GM10847 (cell line): ENCODE results near the gene AHI1.

Experiments used
- POLR2A ChIP-seq: IDR thresholded peaks from 2 replicates; pipeline ENCODE4 v1.6.1; 2011; ENCODE audit not compliant: insufficient read length; ENCODE audit errors: extremely low read depth

AHI1 gene

DNA sequence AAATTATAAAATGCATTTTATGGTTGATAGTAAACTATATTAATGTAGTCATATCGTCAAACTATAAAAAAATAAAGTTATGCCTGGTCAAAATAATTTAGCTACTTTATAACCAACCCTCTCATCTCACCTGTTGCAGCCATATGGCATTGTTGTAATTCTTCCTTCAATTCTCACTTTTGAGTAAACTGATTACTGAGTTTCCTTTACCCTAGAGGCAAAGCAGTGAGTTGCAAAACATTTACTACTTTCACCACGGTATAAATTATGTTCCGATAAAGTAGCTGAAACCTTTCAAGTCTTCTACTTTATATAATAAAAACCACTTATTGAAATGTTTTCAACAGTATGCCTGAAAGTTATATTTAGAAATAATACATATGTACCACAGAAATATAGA is 113.8 kb downstream of the AHI1 start:
- TF ChIP-seq POLR2A = no peak

DNA sequence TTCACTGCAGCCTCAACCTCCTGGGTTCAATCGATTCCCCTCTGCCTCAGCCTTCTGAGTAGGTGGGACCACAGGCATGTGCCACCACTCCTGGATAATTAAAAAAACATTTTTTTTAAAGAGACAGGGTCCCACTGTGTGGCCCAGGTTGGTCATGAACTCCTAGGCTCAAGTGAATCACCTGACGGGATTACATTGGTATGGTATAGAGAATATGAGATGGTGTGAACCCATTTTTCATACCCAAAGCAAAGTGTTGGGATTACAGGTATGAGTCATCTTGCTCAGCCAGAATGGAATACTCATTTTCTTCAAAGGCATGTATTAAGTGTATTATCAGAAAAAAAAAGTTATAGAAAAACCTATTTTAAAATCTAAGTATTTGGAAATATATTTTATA is 114.2 kb downstream of the AHI1 start:
- no peak for TF ChIP-seq POLR2A

GRCh38 chr6:135382182-135382628 is 115.3 kb downstream of the AHI1 start:
- no peak for TF ChIP-seq POLR2A

DNA sequence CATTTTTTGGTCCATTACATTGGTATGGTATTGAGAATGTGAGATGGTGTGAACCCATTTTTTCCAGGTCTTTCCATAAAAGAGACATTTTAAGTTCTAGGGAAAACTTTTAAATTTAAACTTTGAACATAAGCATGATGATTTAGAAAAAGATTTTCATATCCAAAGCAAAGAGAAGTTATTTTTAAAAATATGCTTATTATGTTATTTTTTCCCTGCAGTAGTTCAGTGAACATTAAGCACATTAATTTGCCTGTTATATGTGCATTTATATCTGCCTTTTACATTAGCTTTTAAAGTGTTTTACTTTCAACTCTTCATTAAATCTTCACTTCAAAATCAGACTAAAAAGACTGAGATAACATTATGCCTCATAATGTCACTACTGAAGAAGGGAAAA is 116.7 kb downstream of the AHI1 start:
- TF ChIP-seq POLR2A = no peak

- no peak for TF ChIP-seq POLR2A
These were observed 117.9 kb downstream of the AHI1 start for GRCh38 chr6:135379647-135380046.

DNA sequence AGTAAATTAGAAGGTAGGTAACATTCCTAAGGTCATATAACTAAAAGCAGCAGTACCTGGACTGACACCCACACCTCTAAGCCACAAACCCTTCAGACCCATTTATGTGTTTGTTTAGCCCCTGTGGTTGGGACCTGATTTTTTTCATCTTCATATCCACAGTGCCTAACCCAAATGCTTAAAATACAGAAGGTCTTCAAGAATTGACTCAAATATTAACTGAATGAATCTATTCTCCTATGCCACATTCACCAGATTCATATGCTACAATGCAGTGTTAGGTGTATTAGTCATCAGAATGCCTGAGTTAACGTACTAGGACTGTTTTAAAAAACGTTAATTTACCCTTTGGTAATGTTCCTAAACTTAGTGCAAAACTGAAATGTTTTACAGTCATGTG is 124.8 kb downstream of the AHI1 start:
- TF ChIP-seq POLR2A = no peak

- TF ChIP-seq POLR2A = no peak
These were observed 135.4 kb downstream of the AHI1 start for GRCh38 chr6:135362124-135362523.

DNA sequence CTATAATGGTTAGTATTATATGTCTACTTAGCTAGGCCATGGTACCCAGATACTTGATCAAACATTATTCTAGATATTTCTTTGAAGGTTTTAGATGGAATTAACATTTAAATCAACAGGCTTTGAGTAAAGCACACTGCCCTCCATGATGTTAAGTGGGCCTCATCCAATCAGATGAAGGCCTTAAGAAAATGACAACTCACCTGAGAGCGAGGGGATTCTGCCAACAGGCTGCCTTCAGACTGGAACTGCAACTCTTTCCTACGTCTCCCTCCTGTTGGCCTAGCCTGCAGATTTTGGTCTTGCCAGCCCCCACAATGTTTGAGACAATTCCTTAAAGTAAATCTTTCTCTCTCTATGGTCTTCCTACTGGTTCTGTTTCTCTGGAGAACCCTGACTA is 137.3 kb downstream of the AHI1 start:
- TF ChIP-seq POLR2A = no peak

DNA sequence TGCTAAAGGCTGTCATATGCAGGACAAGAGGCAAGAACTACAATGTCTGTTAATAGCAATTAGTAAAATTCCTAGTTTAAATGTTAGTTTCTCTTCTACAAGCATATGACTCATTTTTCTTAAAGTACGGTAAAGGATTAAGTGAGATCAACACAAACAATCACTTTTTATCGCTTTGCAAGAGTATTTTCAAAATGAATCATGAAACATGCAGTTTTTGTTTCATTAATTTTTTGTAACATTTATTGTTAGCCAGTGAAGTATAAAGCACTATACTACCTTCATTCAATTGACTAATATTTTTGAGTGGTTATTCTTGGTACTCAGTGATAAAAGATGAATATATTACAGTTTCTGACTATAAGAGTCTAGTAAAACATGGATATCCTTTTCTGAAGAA is 138.6 kb downstream of the AHI1 start:
- TF ChIP-seq POLR2A = no peak

- TF ChIP-seq POLR2A = no peak
These were observed 139.2 kb downstream of the AHI1 start for GRCh38 chr6:135358251-135358821.

GRCh38 chr6:135354407-135354806 is 143.1 kb downstream of the AHI1 start:
- no peak for TF ChIP-seq POLR2A

DNA sequence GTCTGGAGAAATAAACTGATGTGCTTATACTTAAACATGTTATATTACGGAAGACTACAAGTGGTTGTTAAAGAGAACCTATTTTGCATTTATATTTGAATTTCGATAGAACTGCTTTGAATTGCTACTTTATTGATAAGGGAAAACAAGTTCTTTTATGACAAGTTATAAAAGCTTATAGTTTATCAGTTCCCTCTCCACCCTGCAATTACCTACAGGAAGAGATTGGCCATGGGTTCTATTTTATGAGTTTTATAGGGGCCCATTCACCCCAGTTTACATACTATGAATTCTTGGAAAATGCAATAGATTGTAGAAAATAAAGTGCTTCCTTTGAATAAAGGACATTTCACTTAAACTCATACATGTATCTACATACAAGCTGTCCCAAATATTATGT is 144.4 kb downstream of the AHI1 start:
- TF ChIP-seq POLR2A = no peak

DNA sequence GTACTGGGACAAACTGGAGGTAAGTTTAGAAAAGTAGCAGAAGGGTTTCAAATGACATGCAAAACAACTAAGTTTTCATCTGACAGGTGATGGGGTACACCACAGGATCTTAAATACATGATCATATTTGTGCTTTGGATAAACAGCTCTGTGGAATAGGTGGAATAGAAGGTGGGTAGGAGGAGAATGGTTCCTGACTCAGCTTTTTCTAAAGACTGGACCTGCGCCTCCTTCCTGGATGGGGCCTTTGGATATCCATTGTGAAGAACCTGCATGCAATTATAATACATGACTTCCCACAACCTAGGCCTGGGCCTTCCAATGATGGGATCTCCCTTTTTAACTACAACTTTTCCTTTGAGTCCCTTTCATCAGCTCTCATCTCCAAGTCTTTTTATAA is 145.9 kb downstream of the AHI1 start:
- no peak for TF ChIP-seq POLR2A

- no peak for TF ChIP-seq POLR2A
These were observed 149.7 kb downstream of the AHI1 start for GRCh38 chr6:135347887-135348286.

GRCh38 chr6:135346747-135347146 is 150.8 kb downstream of the AHI1 start:
- TF ChIP-seq POLR2A = no peak

- TF ChIP-seq POLR2A = no peak
These were observed 153.0 kb downstream of the AHI1 start for GRCh38 chr6:135344526-135344925.

GRCh38 chr6:135334169-135334568 is 163.4 kb downstream of the AHI1 start:
- TF ChIP-seq POLR2A = no peak

- TF ChIP-seq POLR2A = no peak
These were observed 166.5 kb downstream of the AHI1 start for GRCh38 chr6:135331002-135331401.
